Measurements from ENCODE around the gene CEP43.
A peak's percentile ranks its signal among the peaks of the same experiment; 100 is the strongest.
"Not testable (repeated sequence)": the region's sequence is repeated elsewhere in the genome, so short reads cannot be mapped to it uniquely, and the experiment has no call there.

CEP43 gene

DNA sequence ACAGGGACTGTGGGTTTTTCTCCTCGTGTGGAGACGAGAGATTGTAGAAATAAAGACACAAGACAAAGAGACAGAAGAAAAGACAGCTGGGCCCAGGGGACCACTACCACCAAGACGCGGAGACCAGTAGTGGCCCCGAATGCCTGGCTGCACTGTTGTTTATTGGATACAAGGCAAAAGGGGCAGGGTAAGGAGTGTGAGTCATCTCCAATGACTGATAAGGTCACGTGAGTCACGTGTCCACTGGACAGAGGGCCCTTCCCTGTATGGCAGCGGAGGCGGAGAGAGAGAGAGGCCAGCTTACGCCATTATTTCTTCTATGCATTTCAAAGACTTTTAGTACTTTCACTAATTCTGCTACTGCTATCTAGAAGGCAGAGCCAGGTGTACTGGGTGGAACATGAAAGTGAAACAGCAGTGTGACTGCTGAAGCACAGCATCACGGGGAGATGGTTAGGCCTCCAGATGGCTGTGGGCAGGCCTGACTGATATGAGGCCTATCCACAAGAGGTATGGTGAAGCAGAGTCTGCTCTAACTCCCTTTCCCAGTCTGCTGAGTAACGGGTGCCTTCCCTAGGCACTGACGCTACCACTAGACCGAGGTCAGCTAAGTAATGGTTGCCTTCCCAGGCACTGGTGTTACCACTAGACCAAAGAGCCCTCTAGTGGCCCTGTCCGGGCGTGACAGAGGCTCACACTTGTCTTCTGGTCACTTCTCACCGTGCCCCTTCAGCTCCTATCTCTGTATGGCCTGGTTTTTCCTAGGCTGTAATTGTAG is 48.1 kb upstream of the CEP43 start:
- peaks cover 61% of the 10 kb centered on the region for H3K36me3 ChIP-seq (ENCODE audit: control insufficient read depth, low read length)
- not testable (repeated sequence) for H3K27me3 ChIP-seq (ENCODE audit: control insufficient read depth, low read length); H3K9me3 ChIP-seq (ENCODE audit: control insufficient read depth, insufficient read depth, low read length); H3K9me2 ChIP-seq (replicated peaks; ENCODE audit: control insufficient read depth, low read length)
- H3K27ac ChIP-seq (ENCODE audit: low read depth, low read length) = peak overlapping the region; percentile 41
- H4K20me1 ChIP-seq (ENCODE audit: control insufficient read depth, insufficient read depth, low read depth, low read length) = peaks cover 13% of the 10 kb centered on the region
- TF ChIP-seq, protein P1, sequence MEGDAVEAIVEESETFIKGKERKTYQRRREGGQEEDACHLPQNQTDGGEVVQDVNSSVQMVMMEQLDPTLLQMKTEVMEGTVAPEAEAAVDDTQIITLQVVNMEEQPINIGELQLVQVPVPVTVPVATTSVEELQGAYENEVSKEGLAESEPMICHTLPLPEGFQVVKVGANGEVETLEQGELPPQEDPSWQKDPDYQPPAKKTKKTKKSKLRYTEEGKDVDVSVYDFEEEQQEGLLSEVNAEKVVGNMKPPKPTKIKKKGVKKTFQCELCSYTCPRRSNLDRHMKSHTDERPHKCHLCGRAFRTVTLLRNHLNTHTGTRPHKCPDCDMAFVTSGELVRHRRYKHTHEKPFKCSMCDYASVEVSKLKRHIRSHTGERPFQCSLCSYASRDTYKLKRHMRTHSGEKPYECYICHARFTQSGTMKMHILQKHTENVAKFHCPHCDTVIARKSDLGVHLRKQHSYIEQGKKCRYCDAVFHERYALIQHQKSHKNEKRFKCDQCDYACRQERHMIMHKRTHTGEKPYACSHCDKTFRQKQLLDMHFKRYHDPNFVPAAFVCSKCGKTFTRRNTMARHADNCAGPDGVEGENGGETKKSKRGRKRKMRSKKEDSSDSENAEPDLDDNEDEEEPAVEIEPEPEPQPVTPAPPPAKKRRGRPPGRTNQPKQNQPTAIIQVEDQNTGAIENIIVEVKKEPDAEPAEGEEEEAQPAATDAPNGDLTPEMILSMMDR (IDR thresholded peaks at IDR 0.05; ENCODE audit: low read depth, low read length, poor library complexity, severe bottlenecking) = peak; percentile 65
- H3K4me3 ChIP-seq (ENCODE audit: low read length) = peak overlapping the region; percentile 37
- peaks cover 63% of the 10 kb centered on the region for H3K4me1 ChIP-seq (ENCODE audit: control insufficient read depth, low read length)
- peaks cover 25% of the 10 kb centered on the region for H3F3A ChIP-seq (ENCODE audit: control insufficient read depth, insufficient read depth)
- peak overlapping the region; percentile 62 for H3K4me2 ChIP-seq (ENCODE audit: low read length)
- peaks cover 56% of the 10 kb centered on the region for H3K79me2 ChIP-seq (ENCODE audit: control insufficient read depth, low read length)

DNA sequence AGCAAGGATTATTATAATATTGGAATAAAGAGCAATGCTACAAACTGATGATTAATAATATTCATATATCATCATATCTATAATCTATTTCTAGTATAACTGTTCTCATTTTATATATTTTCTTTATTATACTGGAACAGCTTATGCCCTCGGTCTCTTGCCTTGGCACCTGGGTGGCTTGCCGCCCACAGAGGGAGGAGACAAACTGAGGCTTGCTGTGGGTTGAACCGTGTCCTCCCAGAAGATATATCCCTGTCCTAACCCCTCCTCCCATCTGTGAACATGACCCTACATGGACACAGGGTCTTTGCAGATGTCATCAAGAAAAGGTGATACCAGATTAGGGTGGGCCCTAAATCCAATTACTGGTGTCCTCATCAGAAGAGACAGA is 47.5 kb upstream of the CEP43 start:
- Histone ChIP-seq H3F3A (ENCODE audit: control insufficient read depth, insufficient read depth) (peaks cover 25% of the 10 kb centered on the region), H3K27me3 (ENCODE audit: control insufficient read depth, low read length) (no peaks in the 10 kb centered on the region), H3K9me2 (replicated peaks; ENCODE audit: control insufficient read depth, low read length) (no peaks in the 10 kb centered on the region), H3K9me3 (ENCODE audit: control insufficient read depth, insufficient read depth, low read length) (no peaks in the 10 kb centered on the region), H3K27ac (ENCODE audit: low read depth, low read length) (peak overlapping the region; percentile 41), H3K4me2 (ENCODE audit: low read length) (peak overlapping the region; percentile 62), H3K79me2 (ENCODE audit: control insufficient read depth, low read length) (peaks cover 60% of the 10 kb centered on the region), H3K36me3 (ENCODE audit: control insufficient read depth, low read length) (peaks cover 56% of the 10 kb centered on the region), H3K4me1 (ENCODE audit: control insufficient read depth, low read length) (peaks cover 64% of the 10 kb centered on the region), H4K20me1 (ENCODE audit: control insufficient read depth, insufficient read depth, low read depth, low read length) (peaks cover 13% of the 10 kb centered on the region), H3K4me3 (ENCODE audit: low read length) (no peak overlapping the region)
- TF ChIP-seq, protein P1 (IDR thresholded peaks at IDR 0.05; ENCODE audit: low read depth, low read length, poor library complexity, severe bottlenecking) = no peak
- TF ChIP-seq EZH2phosphoT487 (IDR thresholded peaks at IDR 0.05; ENCODE audit: borderline replicate concordance, low read length) = no peak

DNA sequence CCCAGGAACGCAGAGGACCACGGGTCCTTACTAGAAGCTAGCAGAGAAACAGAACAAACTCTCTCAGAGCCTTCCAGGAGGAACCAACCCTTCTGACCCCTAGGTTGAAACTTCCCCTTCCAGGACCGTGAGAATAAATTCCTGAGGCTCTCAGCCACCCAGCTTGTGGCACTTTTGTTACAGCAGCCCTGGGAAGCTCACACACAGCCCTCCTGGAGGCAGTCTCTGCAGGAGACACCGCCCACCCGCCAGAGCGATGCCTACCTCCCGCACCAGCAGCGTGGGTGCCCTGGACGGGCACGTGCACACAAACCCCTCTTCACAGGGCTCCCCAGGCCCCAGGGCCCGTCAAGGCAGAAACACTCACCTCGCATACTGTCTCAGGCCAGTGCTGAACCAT is 47.1 kb upstream of the CEP43 start:
- Histone ChIP-seq H3K27ac (ENCODE audit: low read depth, low read length) (peak overlapping the region; percentile 41; the same call in 1 of the 2 replicates), H3K79me2 (ENCODE audit: control insufficient read depth, low read length) (peaks cover 62% of the 10 kb centered on the region), H3K9me3 (ENCODE audit: control insufficient read depth, insufficient read depth, low read length) (no peaks in the 10 kb centered on the region), H3K4me3 (ENCODE audit: low read length) (peak overlapping the region; percentile 13; the same call in 1 of the 2 replicates), H3K9me2 (replicated peaks; ENCODE audit: control insufficient read depth, low read length) (no peaks in the 10 kb centered on the region), H3F3A (ENCODE audit: control insufficient read depth, insufficient read depth) (peaks cover 25% of the 10 kb centered on the region), H3K27me3 (ENCODE audit: control insufficient read depth, low read length) (no peaks in the 10 kb centered on the region), H3K4me2 (ENCODE audit: low read length) (peak overlapping the region; percentile 62), H3K4me1 (ENCODE audit: control insufficient read depth, low read length) (peaks cover 68% of the 10 kb centered on the region), H3K36me3 (ENCODE audit: control insufficient read depth, low read length) (peaks cover 52% of the 10 kb centered on the region), H4K20me1 (ENCODE audit: control insufficient read depth, insufficient read depth, low read depth, low read length) (peaks cover 13% of the 10 kb centered on the region)
- TF ChIP-seq, protein P1 (IDR thresholded peaks at IDR 0.05; ENCODE audit: low read depth, low read length, poor library complexity, severe bottlenecking) = no peak
- TF ChIP-seq EZH2phosphoT487 (IDR thresholded peaks at IDR 0.05; ENCODE audit: borderline replicate concordance, low read length) = no peak
